Duodenal mucosa (tissue), 2 donors: ENCODE results near the gene DPP3.
A peak's percentile ranks its signal among the peaks of the same experiment; 100 is the strongest.
"Not testable (repeated sequence)": the region's sequence is repeated elsewhere in the genome, so short reads cannot be mapped to it uniquely, and the experiment has no call there.

Experiments
- H3K27ac ChIP-seq: one replicate; pipeline ENCODE4 v1.7.0; 2013; ENCODE audit warnings: low read depth, low read length
- H3K27me3 ChIP-seq, 2 donors: one replicate each; pipeline ENCODE4 v1.7.0; 2013; ENCODE audit warnings: low read length in 2 of 2, control low read depth in 1 of 2; ENCODE audit not compliant: insufficient read depth in 2 of 2, control insufficient read depth in 1 of 2
- H3K36me3 ChIP-seq, 2 donors: one replicate each; pipeline ENCODE4 v1.7.0; 2013; ENCODE audit warnings: low read length in 2 of 2, control low read depth in 1 of 2; ENCODE audit not compliant: insufficient read depth in 2 of 2, control insufficient read depth in 1 of 2
- H3K4me1 ChIP-seq, 2 donors: one replicate each; pipeline ENCODE4 v1.7.0; 2013; ENCODE audit warnings: low read length in 2 of 2, control low read depth in 1 of 2; ENCODE audit not compliant: insufficient read depth in 2 of 2, control insufficient read depth in 1 of 2
- H3K4me3 ChIP-seq, 2 donors: one replicate each; pipeline ENCODE4 v1.7.0; 2013; ENCODE audit warnings: low read length in 2 of 2, low read depth in 1 of 2
- H3K9ac ChIP-seq, 2 donors: one replicate each; pipeline ENCODE4 v1.7.0; 2013; ENCODE audit warnings: low read length in 2 of 2, low read depth in 1 of 2
- H3K9me3 ChIP-seq, 2 donors: one replicate each; pipeline ENCODE4 v1.7.0; 2013; ENCODE audit warnings: low read length in 2 of 2, control low read depth in 1 of 2; ENCODE audit not compliant: control insufficient read depth in 1 of 2

Gene DPP3

GRCh38 chr11:66544952-66545351, 64.7 kb downstream of the DPP3 start:
- H3K27ac ChIP-seq, H3K9me3 ChIP-seq, H3K27me3 ChIP-seq: not testable (repeated sequence)
- Histone ChIP-seq H3K4me3 (peak overlapping the region; percentile 78 to 79), H3K9ac (peak overlapping the region; percentile 69 to 86), H3K4me1 (peaks cover 0 to 16% of the 10 kb centered on the region in 2 donors), H3K36me3 (peaks cover 0 to 18% of the 10 kb centered on the region in 2 donors)

- no peaks in the 10 kb centered on the region for H3K27me3 ChIP-seq
- H3K4me1 ChIP-seq, result peaks cover 0 to 16% of the 10 kb centered on the region in 2 donors
- peak within 1 kb of the TSS; percentile 78 to 79 for H3K4me3 ChIP-seq
- H3K9ac ChIP-seq, result peak within 1 kb of the TSS; percentile 69 to 86
- no peaks in the 10 kb centered on the region for H3K9me3 ChIP-seq
- no peak within 1 kb of the TSS for H3K27ac ChIP-seq
- H3K36me3 ChIP-seq, result peaks cover 0 to 15% of the 10 kb centered on the region in 2 donors
These were observed 65.6 kb downstream of the DPP3 start, which contains the start of gene ZDHHC24 for GRCh38 chr11:66545701-66546367. Gene ZDHHC24, minus strand, starts transcription at chr11:66546048. Its CDS starts 45 bp downstream, at chr11:66546003.

DNA sequence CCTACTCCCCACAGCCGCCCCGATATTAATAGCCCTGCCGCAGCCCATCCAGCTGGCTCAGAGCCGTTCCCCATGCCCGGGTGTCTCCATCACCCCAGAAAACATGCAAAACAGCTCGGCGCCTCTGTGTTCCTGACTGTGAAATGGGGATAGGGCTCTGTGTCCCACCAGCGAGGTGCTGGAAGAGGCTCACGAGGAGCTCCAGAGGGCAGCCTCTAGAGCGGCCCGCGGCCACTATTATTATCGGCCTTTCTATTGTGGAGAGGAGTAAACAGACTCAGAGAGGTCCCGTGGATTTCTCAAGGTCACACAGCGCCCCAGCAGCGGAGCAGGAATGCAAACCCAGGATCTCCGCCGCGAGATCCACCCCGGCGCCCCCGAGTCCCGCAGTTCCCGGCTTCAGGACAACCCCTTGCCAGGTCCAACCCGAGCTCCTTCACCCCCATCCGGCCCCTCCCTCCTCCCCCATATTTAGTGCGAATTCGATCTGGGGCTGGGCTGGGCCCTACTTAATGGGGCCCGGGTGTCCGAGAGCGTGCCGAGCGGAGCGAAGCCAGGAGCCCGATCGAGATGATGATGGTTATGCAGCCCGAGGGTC, 66.2 kb downstream of the DPP3 start, which contains the start of gene ACTN3:
Gene ACTN3 (plus strand): TSS at position 536 of the 598 bp plus-strand sequence. CDS start 35 bp downstream, at position 571.
- Histone ChIP-seq H3K9ac (peak within 1 kb of the TSS; percentile 69 to 86), H3K4me1 (peaks cover 0 to 16% of the 10 kb centered on the region in 2 donors), H3K27me3 (no peaks in the 10 kb centered on the region), H3K4me3 (peak within 1 kb of the TSS; percentile 78 to 79), H3K36me3 (peaks cover 0 to 11% of the 10 kb centered on the region in 2 donors), H3K27ac (no peak within 1 kb of the TSS), H3K9me3 (no peaks in the 10 kb centered on the region)

- H3K4me3 ChIP-seq, result no peak overlapping the region
- H3K27ac ChIP-seq, result no peak overlapping the region
These were observed 66.9 kb downstream of the DPP3 start for GRCh38 chr11:66546966-66547661.

GRCh38 chr11:66547662-66548009, 67.4 kb downstream of the DPP3 start:
- H3K4me1 ChIP-seq, result peaks cover 0 to 16% of the 10 kb centered on the region in 2 donors
- peaks cover 0 to under 1% of the 10 kb centered on the region in 2 donors for H3K36me3 ChIP-seq
- H3K9ac ChIP-seq, result no peak overlapping the region
- H3K9me3 ChIP-seq, result no peaks in the 10 kb centered on the region
- no peak overlapping the region for H3K27ac ChIP-seq
- H3K27me3 ChIP-seq, result no peaks in the 10 kb centered on the region
- no peak overlapping the region for H3K4me3 ChIP-seq

More at GRCh38 chr11:66546966-66547661, 66.9 kb downstream of the DPP3 start:
- no peaks in the 10 kb centered on the region for H3K9me3 ChIP-seq
- H3K36me3 ChIP-seq, result peaks cover 0 to 4% of the 10 kb centered on the region in 2 donors
- H3K9ac ChIP-seq, result no peak overlapping the region
- H3K27me3 ChIP-seq, result no peaks in the 10 kb centered on the region
- H3K4me1 ChIP-seq, result peaks cover 0 to 16% of the 10 kb centered on the region in 2 donors

GRCh38 chr11:66548041-66548440, 67.8 kb downstream of the DPP3 start:
- H3K4me1 ChIP-seq, result peaks cover 0 to 16% of the 10 kb centered on the region in 2 donors
- H3K27me3 ChIP-seq, result no peaks in the 10 kb centered on the region
- no peaks in the 10 kb centered on the region for H3K36me3 ChIP-seq
- H3K4me3 ChIP-seq, result no peak overlapping the region
- H3K9me3 ChIP-seq, result no peaks in the 10 kb centered on the region
- no peak overlapping the region for H3K9ac ChIP-seq
- no peak overlapping the region for H3K27ac ChIP-seq

DNA sequence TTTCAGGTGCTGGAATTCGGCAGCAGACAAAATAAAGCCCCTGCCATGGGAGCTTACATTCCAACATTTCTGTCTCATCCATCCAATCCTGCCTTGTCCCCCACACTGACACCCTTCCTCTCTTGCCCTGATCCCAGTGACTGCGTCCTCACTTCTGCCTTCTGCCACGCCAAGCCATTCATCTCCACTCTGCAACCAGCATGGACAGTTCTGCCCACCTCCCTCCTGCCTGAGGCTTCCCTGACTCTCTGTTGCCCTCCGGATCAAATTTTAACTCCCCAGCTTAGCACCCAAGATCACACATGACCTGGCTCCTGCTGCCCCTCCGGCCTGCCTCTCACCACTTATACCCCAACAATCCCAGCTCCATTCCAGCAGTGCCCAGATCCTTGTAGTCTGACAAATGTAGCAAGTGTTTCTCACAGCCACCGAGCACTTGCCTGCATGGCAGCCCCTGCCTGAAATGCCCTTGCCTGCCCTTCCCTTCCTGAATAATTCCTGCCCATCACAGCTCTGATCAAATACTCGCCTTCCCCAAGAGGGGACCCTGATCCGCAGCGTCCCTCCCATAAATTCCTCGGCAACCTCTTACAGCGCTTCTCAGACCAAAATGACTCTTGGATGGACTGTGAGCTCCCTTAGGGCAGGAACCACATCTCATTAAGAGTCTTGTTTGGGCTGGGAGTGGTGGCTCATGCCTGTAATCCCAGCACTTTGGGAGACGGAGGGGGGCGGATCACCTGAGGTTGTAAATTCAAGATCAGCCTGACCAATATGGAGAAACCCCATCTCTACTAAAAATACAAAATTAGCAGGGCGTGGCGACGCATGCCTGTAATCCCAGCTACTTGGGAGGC, 68.8 kb downstream of the DPP3 start:
- Histone ChIP-seq H3K4me3 (no peak overlapping the region), H3K27ac (no peak overlapping the region), H3K9me3 (no peaks in the 10 kb centered on the region), H3K4me1 (peaks cover 0 to 13% of the 10 kb centered on the region in 2 donors), H3K36me3 (no peaks in the 10 kb centered on the region), H3K9ac (no peak overlapping the region), H3K27me3 (no peaks in the 10 kb centered on the region)

GRCh38 chr11:66549696-66550095, 69.5 kb downstream of the DPP3 start:
- no peaks in the 10 kb centered on the region for H3K36me3 ChIP-seq
- H3K4me3 ChIP-seq, result no peak overlapping the region
- peaks cover 0 to 8% of the 10 kb centered on the region in 2 donors for H3K4me1 ChIP-seq
- no peak overlapping the region for H3K27ac ChIP-seq
- H3K9ac ChIP-seq, result no peak overlapping the region
- H3K27me3 ChIP-seq, result no peaks in the 10 kb centered on the region
- no peaks in the 10 kb centered on the region for H3K9me3 ChIP-seq

DNA sequence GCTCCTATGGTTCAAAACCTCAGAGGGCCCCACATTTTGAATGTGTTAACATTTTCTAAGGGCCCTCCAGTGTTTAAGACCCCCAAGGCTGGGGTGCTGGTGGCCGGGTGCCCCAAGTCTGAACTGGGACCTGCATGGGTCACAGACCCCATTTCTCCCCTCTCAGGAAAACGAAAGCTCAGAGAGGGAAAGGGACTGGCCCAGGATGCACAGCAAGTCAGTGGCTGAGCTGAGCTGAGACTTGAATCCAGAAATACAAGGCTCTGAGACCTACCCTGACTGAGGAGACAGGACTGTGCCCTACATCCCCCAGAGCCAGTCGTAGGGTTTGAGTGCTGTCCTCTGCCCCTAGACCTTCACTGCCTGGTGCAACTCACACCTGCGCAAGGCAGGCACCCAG, 70.7 kb downstream of the DPP3 start:
- H3K4me3 ChIP-seq, result no peak overlapping the region
- H3K9me3 ChIP-seq, result no peaks in the 10 kb centered on the region
- H3K27me3 ChIP-seq, result no peaks in the 10 kb centered on the region
- H3K27ac ChIP-seq, result no peak overlapping the region
- no peaks in the 10 kb centered on the region for H3K4me1 ChIP-seq
- H3K36me3 ChIP-seq, result no peaks in the 10 kb centered on the region
- no peak overlapping the region for H3K9ac ChIP-seq
